ENCODE data around the gene KCNK6. TPM values are rescaled to one million over a fixed set of nuclear protein-coding genes. Genes with fewer than 3 reads are reported as not detected.
"Not testable (repeated sequence)": the region's sequence is repeated elsewhere in the genome, so short reads cannot be mapped to it uniquely, and the experiment has no call there.

KCNK6 gene
- total RNA-seq, 1 donor from 2014 or later, result 2.3 TPM

- no peak for DNase-seq (ENCODE audit: low read depth)
These were observed 41.4 kb downstream of the KCNK6 start for GRCh38 chr19:38360839-38361631.

GRCh38 chr19:38361633-38362075, 42.0 kb downstream of the KCNK6 start:
- peak; percentile 65 for DNase-seq (ENCODE audit: low read depth)

- DNase-seq (ENCODE audit: low read depth), result peak; percentile 55
These were observed 42.7 kb downstream of the KCNK6 start for GRCh38 chr19:38362076-38362945.

- DNase-seq (ENCODE audit: low read depth), result not testable (repeated sequence)
These were observed 43.5 kb downstream of the KCNK6 start for GRCh38 chr19:38362946-38363688.

- no peak for DNase-seq (ENCODE audit: low read depth)
These were observed 47.4 kb downstream of the KCNK6 start for GRCh38 chr19:38367041-38367440.

- DNase-seq (ENCODE audit: low read depth), result no peak
These were observed 49.9 kb downstream of the KCNK6 start for GRCh38 chr19:38369584-38369983.

- DNase-seq (ENCODE audit: low read depth), result no peak
These were observed 50.7 kb downstream of the KCNK6 start for GRCh38 chr19:38370299-38370698.

- no peak for DNase-seq (ENCODE audit: low read depth)
These were observed 51.4 kb downstream of the KCNK6 start for GRCh38 chr19:38371081-38371480.

- DNase-seq (ENCODE audit: low read depth), result peak; percentile 32
These were observed 54.3 kb downstream of the KCNK6 start for GRCh38 chr19:38373907-38374331.

GRCh38 chr19:38374332-38375097, 54.9 kb downstream of the KCNK6 start, which contains the start of gene PSMD8:
Gene PSMD8, plus strand, starts transcription at chr19:38374571. Its CDS starts 31 bp downstream, at chr19:38374602.
- peak; percentile 100 for DNase-seq (ENCODE audit: low read depth)

- DNase-seq (ENCODE audit: low read depth), result no peak
These were observed 55.5 kb downstream of the KCNK6 start for GRCh38 chr19:38375098-38375493.

GRCh38 chr19:38375748-38376147, 56.1 kb downstream of the KCNK6 start:
- peak; percentile 81 for DNase-seq (ENCODE audit: low read depth)

- DNase-seq (ENCODE audit: low read depth), result peak; percentile 62
These were observed 56.9 kb downstream of the KCNK6 start for GRCh38 chr19:38376576-38376975.

- no peak for DNase-seq (ENCODE audit: low read depth)
These were observed 57.4 kb downstream of the KCNK6 start for GRCh38 chr19:38377052-38377451.

- DNase-seq (ENCODE audit: low read depth), result no peak
These were observed 59.2 kb downstream of the KCNK6 start for GRCh38 chr19:38378866-38379265.

GRCh38 chr19:38381138-38381537, 61.5 kb downstream of the KCNK6 start:
- no peak for DNase-seq (ENCODE audit: low read depth)

All from myocyte (in vitro differentiated cells).